ENCODE data around the gene FAF1. TPM values are rescaled to one million over a fixed set of nuclear protein-coding genes. Genes with fewer than 3 reads are reported as not detected.
A peak's percentile ranks its signal among the peaks of the same experiment; 100 is the strongest.

The FAF1 gene
- total and polyA plus RNA-seq, 8 donors = 20.1 to 144 (median 27.4) TPM

GRCh38 chr1:50591598-50591997, 368.5 kb downstream of the FAF1 start:
- H3K4me1 ChIP-seq = no peaks in the 10 kb centered on the region
- no peak overlapping the region for H3K27ac ChIP-seq
- DNase-seq = no peak
- 84 to 95% (median 90%) methylated on average over 4 of the region's 4 CpGs for WGBS, 5 donors
- intact Hi-C loops (cut with DNase I; ENCODE audit: low total_unique reads) = no loop called here
- TF ChIP-seq POLR2AphosphoS5 (IDR thresholded peaks at IDR 0.05) = no peak
- TF ChIP-seq, protein P1, sequence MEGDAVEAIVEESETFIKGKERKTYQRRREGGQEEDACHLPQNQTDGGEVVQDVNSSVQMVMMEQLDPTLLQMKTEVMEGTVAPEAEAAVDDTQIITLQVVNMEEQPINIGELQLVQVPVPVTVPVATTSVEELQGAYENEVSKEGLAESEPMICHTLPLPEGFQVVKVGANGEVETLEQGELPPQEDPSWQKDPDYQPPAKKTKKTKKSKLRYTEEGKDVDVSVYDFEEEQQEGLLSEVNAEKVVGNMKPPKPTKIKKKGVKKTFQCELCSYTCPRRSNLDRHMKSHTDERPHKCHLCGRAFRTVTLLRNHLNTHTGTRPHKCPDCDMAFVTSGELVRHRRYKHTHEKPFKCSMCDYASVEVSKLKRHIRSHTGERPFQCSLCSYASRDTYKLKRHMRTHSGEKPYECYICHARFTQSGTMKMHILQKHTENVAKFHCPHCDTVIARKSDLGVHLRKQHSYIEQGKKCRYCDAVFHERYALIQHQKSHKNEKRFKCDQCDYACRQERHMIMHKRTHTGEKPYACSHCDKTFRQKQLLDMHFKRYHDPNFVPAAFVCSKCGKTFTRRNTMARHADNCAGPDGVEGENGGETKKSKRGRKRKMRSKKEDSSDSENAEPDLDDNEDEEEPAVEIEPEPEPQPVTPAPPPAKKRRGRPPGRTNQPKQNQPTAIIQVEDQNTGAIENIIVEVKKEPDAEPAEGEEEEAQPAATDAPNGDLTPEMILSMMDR (IDR thresholded peaks at IDR 0.05) = no peak
- H3K4me3 ChIP-seq = no peak overlapping the region
- H3K27me3 ChIP-seq = no peaks in the 10 kb centered on the region
- H3K9me3 ChIP-seq = no peaks in the 10 kb centered on the region
- peaks cover 7 to 63% (median 36%) of the 10 kb centered on the region in 4 donors for H3K36me3 ChIP-seq

DNA sequence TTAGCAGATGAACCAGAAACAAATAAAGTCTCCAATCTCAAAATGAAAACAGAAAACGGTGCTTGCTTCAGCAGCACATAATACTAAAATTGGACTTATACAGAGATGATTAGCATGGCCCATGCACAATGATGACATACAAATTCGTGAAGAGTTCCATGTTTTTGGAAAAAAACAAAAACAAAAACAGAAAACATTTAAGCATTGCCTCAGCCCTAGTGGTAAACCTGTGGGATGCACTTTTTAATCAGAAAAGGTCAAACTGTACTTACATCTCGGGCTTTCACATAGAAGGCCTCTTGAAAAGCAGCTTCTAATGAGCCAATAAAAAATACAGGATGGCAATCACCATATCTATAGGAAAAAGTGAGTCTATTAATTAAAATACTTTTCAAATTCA, 377.7 kb downstream of the FAF1 start:
- no peaks in the 10 kb centered on the region for H3K27me3 ChIP-seq
- intact Hi-C loops (cut with DNase I; ENCODE audit: low total_unique reads) = no loop called here
- no peak overlapping the region for H3K4me3 ChIP-seq
- DNase-seq = no peak
- no peaks in the 10 kb centered on the region for H3K9me3 ChIP-seq
- 90 to 93% (median 91%) methylated on average over 3 of the region's 3 CpGs for WGBS, 5 donors
- no peak overlapping the region for H3K27ac ChIP-seq
- peaks cover 4 to 47% (median 28%) of the 10 kb centered on the region in 4 donors for H3K36me3 ChIP-seq
- no peaks in the 10 kb centered on the region for H3K4me1 ChIP-seq
- TF ChIP-seq, protein P1 (IDR thresholded peaks at IDR 0.05) = no peak
- no peak for TF ChIP-seq EP300 (IDR thresholded peaks at IDR 0.05)
- TF ChIP-seq POLR2AphosphoS5 (IDR thresholded peaks at IDR 0.05) = no peak
- no peak for TF ChIP-seq POLR2A (IDR thresholded peaks at IDR 0.05)

- DNase-seq = peak in 1 of 2 donors; percentile 32
- intact Hi-C loops (cut with DNase I; ENCODE audit: low total_unique reads) = no loop called here
- TF ChIP-seq POLR2AphosphoS5 (IDR thresholded peaks at IDR 0.05) (peak in 1 of 3 donors; percentile 14), EP300 (IDR thresholded peaks at IDR 0.05) (no peak)
- Histone ChIP-seq H3K36me3 (peaks cover 0 to 35% (median 30%) of the 10 kb centered on the region in 4 donors), H3K27ac (no peak overlapping the region), H3K27me3 (no peaks in the 10 kb centered on the region), H3K4me1 (peaks cover 0 to 6% (median 0%) of the 10 kb centered on the region in 4 donors), H3K4me3 (no peak overlapping the region), H3K9me3 (no peaks in the 10 kb centered on the region)
- WGBS, 5 donors = 31 to 62% (median 39%) methylated on average over 7 of the region's 7 CpGs
Observed at GRCh38 chr1:50570066-50570468, 390.0 kb downstream of the FAF1 start.

DNA sequence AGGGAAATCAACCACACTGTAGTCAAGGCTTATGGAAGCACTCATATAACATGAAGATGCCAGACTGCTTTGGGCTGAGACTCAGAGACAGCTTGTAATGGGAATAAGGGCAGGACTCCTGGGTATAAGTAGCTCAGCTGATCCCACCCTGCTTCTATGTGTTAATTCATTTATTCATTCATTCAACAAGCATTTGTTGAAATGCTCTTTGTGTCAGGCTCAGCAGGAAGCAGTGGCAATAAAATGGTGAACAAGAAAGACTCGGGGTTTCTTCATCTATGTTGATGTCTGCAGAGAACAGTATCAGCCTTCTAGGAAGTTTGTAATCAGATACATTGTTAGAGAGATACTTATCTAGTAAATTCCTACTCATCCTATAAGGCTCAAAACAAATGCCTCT, 391.3 kb downstream of the FAF1 start:
- peaks cover 0 to 37% (median 32%) of the 10 kb centered on the region in 4 donors for H3K36me3 ChIP-seq
- no peaks in the 10 kb centered on the region for H3K27me3 ChIP-seq
- peaks cover 0 to 6% (median 0%) of the 10 kb centered on the region in 4 donors for H3K4me1 ChIP-seq
- WGBS, 5 donors = 84 to 96% (median 94%) methylated on average over 1 of the region's 1 CpG
- H3K4me3 ChIP-seq = no peak overlapping the region
- no peaks in the 10 kb centered on the region for H3K9me3 ChIP-seq
- intact Hi-C loops (cut with DNase I; ENCODE audit: low total_unique reads) = no loop called here
- no peak for DNase-seq
- H3K27ac ChIP-seq = no peak overlapping the region
- TF ChIP-seq POLR2A (IDR thresholded peaks at IDR 0.05) (no peak), EP300 (IDR thresholded peaks at IDR 0.05) (no peak), POLR2AphosphoS5 (IDR thresholded peaks at IDR 0.05) (no peak)
- TF ChIP-seq, protein P1 (IDR thresholded peaks at IDR 0.05) = no peak

DNA sequence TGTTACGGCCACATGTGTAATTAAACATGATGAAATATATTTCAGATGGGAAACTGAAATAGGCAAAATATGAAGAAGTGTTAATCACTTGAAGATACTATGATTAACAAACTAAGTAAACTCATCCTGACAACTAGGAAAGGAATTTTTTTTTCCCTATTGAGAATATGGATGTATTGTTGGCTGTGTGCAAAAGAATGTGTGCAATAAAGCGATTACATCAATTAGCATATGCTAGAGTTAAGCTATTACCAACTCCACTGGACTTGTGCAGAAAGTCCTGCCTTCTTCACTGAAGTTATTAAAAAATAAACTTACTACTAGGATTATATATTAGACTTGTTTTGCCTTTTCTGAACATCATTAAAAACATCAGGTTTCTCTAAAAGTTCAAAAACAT, 393.7 kb downstream of the FAF1 start:
- H3K9me3 ChIP-seq = no peaks in the 10 kb centered on the region
- H3K27ac ChIP-seq = no peak overlapping the region
- H3K4me3 ChIP-seq = no peak overlapping the region
- peaks cover 0 to 38% (median 31%) of the 10 kb centered on the region in 4 donors for H3K36me3 ChIP-seq
- WGBS, 5 donors = 93 to 99% (median 98%) methylated on average over 2 of the region's 2 CpGs
- H3K4me1 ChIP-seq = peaks cover 0 to 6% (median 0%) of the 10 kb centered on the region in 4 donors
- DNase-seq = no peak
- H3K27me3 ChIP-seq = no peaks in the 10 kb centered on the region
- intact Hi-C loops (cut with DNase I; ENCODE audit: low total_unique reads) = no loop called here
- TF ChIP-seq POLR2AphosphoS5 (IDR thresholded peaks at IDR 0.05) (no peak), POLR2A (IDR thresholded peaks at IDR 0.05) (no peak), EP300 (IDR thresholded peaks at IDR 0.05) (no peak)
- TF ChIP-seq, protein P1 (IDR thresholded peaks at IDR 0.05) = no peak
